ENCODE measurements around the gene ARL6IP4. TPM values are rescaled to one million over a fixed set of nuclear protein-coding genes. Genes with fewer than 3 reads are reported as not detected.

The ARL6IP4 gene
- total and polyA plus RNA-seq, 10 of the 15 experiments (the other 5 are each of a cell fraction or from before 2014, with no cell fraction given), result 2.5 to 320 (median 188) TPM

DNA sequence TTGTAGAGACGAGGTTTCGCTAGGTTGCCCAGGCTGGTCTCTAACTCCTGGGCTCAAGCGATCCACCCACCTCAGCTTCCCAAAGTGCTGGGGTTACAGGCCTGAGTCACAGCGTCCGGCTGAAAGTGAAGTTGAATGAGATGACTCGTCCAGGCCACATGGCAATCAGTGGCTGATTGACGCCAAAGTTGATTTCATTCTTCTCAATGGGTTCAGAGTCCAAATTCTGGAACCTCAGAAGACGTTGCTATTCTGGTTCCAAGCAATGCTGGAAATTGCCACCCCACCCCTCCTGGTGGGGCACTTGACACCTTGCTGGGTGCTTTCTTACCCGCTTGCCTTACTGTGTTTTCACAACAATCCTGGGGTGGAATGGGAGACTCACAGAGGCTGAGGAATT lies 29.1 kb upstream of the ARL6IP4 start:
- 57% methylated on average over 9 of the region's 9 CpGs for WGBS (ENCODE audit: insufficient coverage, insufficient replicate concordance, low lambda C conversion rate, missing lambda C conversion rate)
- Histone ChIP-seq H3K9me3 (replicated peaks; ENCODE audit: control insufficient read depth, insufficient read depth, low read length) (no peaks in the 10 kb centered on the region; the same call in 2 of the 3 replicates), H3K9ac (ENCODE audit: control insufficient read depth, insufficient read depth, low read length) (no peak overlapping the region), H3K4me2 (ENCODE audit: control insufficient read depth, insufficient read depth) (no peak overlapping the region), H3K27ac (ENCODE audit: control insufficient read depth, insufficient read depth) (no peak overlapping the region), H3K4me3 (no peak overlapping the region), H4K20me1 (ENCODE audit: control insufficient read depth, insufficient read depth) (no peaks in the 10 kb centered on the region), H3K27me3 (replicated peaks in 1 of 2; ENCODE audit: control insufficient read depth in 2 of 2, insufficient read depth in 2 of 2, low read length in 1 of 2) (no peaks in the 10 kb centered on the region), H3K79me2 (ENCODE audit: control insufficient read depth, insufficient read depth, low read length) (no peaks in the 10 kb centered on the region), H3K4me1 (ENCODE audit: control insufficient read depth, insufficient read depth, low read length) (peaks cover 28% of the 10 kb centered on the region), H2AFZ (ENCODE audit: control insufficient read depth, low read depth, low read length) (no peak overlapping the region), H3K36me3 (ENCODE audit: control insufficient read depth in 2 of 2, insufficient read depth in 2 of 2, low read length in 1 of 2) (no peaks in the 10 kb centered on the region)
- in situ Hi-C loops (cut with MboI) (loop anchor here (5.0 kb wide), 2 partner anchors 94 to 159 kb away; no protein-coding TSS in a partner anchor), intact Hi-C loops (cut with micrococcal nuclease; ENCODE audit: unreplicated experiment) (no loop called here)
- no peak for DNase-seq (ENCODE audit: low read depth, low spot score)
- ChIA-PET RAD21 (ENCODE audit: unreplicated experiment) (interaction anchor here (0.6 to 7.3 kb wide), 5 partner anchors 58 to 109 kb away, joined by 3 to 72 read pairs (median 4); no protein-coding TSS in a partner anchor), SMC1A (ENCODE audit: uncharacterized antibody, unreplicated experiment) (interaction anchor here (1.0 to 8.9 kb wide), 11 partner anchors 16 to 157 kb away, joined by 3 to 100 read pairs (median 7); no protein-coding TSS in a partner anchor), CTCF (interaction anchor here (0.6 to 9.1 kb wide), 12 partner anchors 21 to 228 kb away, joined by 3 to 127 read pairs (median 5); no protein-coding TSS in a partner anchor), POLR2A (interaction anchor here (0.7 to 0.9 kb wide), 3 partner anchors 25 to 81 kb away, joined by 3 to 7 read pairs (median 5); no protein-coding TSS in a partner anchor)
- BruUV-seq (replicated peaks), result no TSS peak
- FAIRE-seq, result no peak
- TF ChIP-seq CBX5 (IDR thresholded peaks at IDR 0.05; ENCODE audit: low read depth), result no peak
- TF ChIP-seq, protein P1, sequence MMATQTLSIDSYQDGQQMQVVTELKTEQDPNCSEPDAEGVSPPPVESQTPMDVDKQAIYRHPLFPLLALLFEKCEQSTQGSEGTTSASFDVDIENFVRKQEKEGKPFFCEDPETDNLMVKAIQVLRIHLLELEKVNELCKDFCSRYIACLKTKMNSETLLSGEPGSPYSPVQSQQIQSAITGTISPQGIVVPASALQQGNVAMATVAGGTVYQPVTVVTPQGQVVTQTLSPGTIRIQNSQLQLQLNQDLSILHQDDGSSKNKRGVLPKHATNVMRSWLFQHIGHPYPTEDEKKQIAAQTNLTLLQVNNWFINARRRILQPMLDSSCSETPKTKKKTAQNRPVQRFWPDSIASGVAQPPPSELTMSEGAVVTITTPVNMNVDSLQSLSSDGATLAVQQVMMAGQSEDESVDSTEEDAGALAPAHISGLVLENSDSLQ (IDR thresholded peaks at IDR 0.05), result peak; percentile 58
- peak; percentile 56 for ATAC-seq

All from GM12878 (cell line).